HG02884 (cell line): ENCODE results near the gene CACNA1C.

Experiments used
- ATAC-seq: cut with Tn5 transposase; IDR thresholded peaks from one replicate; pipeline ENCODE4 v1.9.1; 2021; ENCODE audit warnings: mild to moderate bottlenecking, moderate library complexity; ENCODE audit not compliant: unreplicated experiment

The CACNA1C gene

DNA sequence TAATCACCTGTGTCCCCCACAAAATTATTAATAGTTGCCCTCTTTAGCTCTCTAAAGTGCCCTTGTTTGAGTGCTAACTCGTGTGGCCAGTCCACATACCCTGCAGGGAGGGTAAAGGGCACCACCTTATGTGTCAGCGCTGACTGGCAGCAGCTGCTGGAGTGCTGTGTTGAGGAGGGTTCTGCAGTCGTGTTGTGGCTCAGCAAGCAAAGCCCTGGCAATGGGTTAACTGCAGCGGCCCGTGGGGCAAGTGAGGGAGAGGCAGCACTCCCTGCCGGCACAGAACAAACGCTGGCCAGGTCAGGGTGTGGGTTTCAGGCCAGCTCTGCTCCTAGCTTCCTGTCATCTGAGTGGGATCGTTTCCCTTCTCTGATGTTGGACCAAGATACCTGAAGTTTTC lies 369.8 kb downstream of the CACNA1C start:
- no peak for ATAC-seq

DNA sequence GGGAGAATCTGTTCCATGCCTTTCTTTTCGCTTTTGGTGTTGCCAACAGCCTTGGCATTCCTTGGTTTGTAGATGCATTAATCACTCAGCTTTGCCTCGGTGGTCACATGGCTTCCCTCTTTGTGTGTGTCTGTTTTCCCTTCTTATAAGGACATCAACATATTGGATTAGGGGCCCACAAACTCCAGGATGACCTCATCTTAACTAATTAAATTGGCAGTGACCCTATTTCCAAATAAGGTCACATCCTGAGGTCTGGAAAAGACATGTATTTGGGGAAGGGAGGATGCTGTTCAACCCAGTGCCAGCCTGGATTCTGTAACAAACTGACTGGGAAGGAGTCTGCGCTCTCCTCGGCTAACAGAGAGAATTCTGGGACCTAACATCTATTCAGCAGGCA lies 376.2 kb downstream of the CACNA1C start:
- no peak for ATAC-seq

DNA sequence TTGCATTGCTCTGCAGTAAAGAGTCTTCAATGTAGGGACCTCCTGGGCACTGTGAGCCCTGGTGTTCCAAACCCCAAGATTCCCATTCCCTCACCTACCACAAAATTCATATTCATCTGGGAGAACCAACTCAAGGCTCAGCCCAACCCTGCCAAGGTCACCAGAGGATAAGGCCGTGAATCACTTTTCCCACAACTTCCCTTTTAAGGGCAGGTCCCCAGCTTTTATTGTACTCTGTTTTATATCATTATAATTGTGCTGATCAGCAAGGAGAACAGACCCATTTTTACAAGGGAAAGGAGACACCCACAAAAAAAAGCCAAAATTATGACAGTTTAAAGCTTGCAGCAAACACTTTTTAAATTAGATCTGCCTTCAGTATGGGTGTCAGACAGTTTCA lies 379.0 kb downstream of the CACNA1C start:
- no peak for ATAC-seq

DNA sequence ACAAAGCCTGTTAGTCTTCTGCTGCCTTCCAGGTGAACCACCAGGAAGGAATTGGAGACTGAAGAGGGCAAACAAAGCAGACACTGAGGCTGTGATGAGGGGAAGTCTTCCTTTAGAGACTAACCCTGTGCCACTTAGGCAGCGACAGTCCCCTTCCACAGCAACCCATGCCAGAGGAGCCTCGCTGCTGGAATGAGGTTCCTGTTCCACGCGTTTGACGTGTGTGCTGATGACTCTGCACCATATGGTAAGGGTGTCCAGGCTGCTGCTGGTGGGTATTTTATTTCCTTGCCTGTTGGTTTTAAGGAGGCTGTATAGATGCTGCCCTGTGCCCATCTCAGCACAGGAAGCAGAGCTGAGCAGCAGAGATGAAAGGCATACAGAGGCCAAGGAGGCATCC lies 380.1 kb downstream of the CACNA1C start:
- no peak for ATAC-seq

DNA sequence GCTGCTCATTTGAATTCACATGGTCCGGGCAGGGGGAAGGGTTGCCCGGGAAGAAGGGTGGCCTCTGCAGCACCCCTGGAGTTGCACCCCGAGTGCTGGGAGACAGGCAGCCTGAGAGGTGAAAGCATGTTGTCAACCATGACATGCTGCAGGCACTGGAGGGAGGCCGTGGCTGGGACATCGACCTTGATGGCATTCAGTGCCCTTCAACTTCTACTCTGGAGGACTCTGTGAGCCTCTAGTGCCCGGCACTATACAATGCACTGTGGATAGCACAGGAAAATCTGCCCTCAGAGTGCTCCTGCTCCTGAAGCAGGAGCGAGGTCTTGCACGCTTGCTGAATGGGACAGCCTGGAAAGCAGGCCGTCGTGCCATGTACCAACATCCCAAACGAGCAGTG lies 382.7 kb downstream of the CACNA1C start:
- ATAC-seq, result no peak

DNA sequence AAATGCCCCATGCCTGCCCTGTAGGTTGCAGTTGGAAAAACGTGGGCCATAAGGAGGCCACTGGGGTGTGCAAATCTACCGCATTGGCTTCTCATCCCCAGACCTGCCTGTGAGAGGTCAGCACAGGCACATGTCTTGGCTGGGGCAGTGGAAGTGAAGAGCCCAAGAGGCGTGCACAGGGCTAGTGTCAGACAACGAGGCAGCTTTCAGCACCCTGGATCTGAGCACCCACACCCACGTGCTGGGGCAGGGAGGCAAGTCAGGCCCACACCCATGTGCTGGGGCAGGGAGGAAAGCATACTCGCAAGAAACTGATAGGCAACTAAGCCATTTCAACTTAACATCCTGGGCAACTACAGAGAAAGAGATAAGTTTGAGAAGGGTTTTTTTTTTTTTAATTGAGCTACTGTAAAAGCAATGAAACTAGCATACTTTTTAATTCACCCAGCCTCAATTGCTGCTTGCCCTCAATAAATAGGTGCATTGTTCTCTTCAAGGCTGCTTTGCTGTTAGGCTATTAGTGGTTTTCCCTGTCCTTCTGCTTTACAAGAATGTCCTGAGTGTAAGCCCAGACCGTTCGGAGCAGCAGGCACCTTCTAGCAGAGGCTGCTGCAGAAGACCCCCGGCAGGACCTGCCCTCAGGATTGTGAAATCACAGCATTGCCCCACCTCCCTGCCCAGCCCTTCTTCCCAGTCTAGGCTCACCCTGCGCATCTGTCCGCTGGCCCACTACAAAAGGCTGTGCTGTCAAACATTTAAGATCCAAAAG lies 386.7 kb downstream of the CACNA1C start:
- no peak for ATAC-seq

DNA sequence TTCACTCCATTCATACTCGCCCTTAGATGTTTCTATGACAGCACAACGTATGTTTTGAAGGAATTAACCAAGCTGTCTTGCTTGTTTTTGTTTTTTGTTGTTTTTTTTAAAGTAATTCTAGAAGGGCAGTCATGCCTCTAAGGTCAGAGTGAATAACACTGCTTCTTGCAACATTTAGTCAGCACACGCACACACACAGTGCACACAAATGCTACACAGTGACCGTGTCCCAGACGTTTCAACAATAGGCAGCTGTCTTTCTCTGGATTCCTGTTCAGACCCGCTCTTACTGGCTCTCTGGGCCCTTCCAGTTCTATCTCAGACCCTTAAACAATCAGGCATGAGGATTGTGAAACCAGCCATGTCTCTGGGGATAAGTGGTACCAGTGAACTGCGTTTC lies 391.0 kb downstream of the CACNA1C start:
- no peak for ATAC-seq

DNA sequence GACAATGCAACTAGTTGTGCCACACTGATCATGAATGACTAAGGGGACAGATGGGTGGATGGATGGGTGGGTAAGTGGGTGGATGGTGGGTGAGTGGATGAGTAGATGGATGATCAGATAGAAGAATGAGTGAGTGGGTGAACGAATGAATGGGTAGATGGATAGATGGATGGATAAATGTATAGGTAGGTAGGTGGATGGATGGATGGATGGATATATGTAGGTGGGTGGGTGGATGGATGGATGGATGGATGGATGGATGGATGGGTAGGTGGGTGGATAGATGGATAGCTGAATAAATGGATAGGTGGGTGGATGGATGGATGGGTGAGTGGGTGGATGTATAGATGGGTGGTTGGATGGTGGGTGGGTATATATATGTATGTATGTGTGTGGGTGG lies 393.2 kb downstream of the CACNA1C start:
- ATAC-seq, result no peak

DNA sequence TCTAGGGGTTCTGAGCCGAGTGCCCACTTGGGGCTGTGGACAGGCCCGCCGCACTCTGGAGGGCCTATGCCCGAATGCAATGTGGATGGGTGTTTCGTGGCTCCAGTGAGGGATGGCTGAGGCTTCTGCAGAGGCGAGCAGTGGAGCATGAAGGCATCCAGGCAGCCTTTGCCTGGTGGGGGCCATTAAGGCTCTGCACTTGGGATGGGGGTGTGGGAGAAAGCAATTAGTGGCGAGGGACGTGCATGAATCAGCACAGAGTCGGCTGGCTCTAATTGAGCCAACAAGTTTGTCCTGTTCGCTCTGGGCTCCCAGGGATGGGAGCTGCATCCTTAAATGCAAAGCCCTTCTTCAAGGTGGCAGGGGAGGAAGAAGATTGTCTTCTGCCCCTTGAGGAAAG lies 395.1 kb downstream of the CACNA1C start:
- ATAC-seq, result no peak

DNA sequence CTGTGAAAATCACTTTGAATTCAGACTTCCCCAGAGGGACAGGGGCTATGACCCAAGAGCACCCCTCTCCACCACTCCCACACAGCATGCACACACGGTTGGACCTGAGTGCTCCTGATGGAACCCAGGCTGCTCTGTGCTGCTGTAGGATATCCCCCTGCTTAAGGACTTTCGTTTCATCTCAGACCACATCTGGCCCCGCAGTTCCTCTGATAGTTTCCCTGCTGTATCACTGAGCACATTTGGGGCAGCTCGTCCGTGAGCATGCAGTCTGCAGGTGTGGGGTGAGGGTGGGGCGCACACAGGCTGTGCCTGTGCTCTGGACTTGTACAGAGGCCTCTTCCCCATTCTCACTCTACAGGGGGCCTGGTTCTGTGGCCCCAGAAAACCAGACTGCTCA lies 396.8 kb downstream of the CACNA1C start:
- ATAC-seq, result no peak

DNA sequence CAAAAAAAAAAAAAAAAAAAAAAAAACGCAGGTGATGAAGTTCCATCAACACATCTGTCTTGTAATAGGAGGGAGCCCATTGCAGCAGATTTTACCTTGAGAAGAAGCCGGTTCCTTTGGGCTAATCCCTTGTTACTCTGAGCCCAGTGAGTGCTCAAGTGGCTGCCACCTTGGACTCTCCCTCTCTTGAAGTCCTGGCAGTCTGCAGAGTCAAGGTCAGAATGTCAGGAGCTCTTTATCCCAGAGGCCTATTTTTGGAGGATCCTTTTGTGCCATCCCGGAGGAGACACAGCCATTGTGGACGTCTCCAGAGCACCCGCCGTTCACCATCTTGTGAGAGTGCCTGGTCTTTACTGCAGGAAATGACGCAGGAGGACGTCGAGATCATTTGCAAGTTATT lies 397.8 kb downstream of the CACNA1C start:
- no peak for ATAC-seq

DNA sequence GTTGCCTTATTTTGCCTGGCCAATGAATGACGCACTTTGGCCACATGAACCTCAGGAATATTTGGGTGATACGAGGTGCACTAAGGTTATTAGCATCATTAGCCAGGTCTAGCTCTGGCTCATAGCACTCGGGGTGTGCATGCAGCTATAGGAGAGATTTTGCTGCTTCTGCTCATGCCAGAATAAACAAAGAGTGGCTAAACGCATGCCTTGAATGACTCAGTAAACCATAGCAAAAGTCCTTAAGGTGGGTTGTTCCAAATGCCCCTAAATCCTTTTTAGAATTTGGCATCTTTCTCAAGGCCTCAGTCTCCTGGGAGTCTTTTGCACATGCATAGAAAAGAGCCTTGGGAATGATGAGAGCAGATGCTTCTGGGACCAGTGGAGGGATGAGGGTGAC lies 398.2 kb downstream of the CACNA1C start:
- no peak for ATAC-seq

DNA sequence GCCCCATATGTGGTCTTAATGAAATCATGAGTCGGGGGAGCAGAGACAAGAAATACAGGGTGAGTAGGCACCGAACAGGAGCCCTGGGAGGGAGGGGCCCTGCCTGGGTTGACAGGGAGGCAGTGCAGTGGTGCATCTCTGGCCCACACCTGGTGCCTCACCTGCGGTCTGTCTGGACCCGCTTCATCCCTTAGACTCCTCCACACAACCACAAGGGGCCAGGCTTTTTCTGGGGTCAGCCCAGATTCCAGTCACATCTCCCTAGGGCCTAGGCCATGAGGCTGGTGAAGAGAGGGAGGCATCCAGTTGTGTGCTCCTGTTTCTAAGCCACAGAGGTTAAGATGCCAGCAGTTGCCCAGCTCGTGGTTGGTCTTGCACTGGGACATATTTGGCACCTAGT lies 398.7 kb downstream of the CACNA1C start:
- no peak for ATAC-seq

DNA sequence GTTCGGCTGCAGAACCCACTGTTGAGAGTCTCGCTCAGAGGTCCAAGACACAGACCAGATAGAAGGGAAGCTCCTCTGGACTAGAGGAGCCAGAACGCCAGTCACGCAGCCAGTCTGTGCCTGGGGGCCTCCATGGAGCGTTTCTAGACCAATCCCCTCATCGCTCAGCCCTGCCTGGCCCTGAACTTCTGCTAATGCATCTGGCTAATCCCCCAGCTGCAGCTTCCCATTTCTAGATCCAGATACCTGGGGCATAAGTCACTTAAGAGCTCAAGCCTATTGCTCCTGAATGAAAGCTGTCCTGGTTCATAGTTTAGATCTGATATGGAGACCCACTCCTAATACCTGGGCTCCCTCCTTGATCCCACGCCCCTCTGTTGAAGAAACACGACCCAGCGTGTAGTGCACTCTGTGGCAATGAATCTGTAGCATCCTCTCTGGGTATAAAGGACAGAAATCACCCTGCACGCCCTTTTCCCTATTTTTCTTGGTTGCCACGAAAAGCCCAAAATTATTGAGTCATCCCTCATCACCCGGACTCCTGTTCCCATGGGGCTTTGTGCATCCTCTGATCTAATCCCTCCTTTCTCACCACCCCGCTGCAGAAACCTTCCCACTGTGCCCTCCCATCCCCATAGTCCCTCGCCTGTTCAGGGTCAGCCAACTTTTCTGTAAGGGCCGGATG lies 400.4 kb downstream of the CACNA1C start:
- no peak for ATAC-seq

DNA sequence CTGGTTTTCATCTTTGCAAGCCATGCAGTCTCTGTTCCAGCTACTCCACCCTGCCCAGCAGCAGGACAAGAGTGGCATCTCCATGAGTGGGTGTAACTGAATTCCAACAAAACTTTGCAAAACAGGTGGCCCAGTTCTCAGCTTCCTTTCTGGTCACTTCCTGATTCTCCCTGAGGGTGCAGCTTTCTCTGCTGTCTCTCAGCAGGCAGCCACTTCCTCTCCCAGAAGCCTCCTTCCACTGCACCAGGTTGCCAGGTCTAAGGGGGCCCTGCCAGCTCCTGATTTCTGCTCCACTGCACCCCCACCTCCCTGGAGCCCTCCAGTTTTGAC lies 400.9 kb downstream of the CACNA1C start:
- ATAC-seq, result no peak

DNA sequence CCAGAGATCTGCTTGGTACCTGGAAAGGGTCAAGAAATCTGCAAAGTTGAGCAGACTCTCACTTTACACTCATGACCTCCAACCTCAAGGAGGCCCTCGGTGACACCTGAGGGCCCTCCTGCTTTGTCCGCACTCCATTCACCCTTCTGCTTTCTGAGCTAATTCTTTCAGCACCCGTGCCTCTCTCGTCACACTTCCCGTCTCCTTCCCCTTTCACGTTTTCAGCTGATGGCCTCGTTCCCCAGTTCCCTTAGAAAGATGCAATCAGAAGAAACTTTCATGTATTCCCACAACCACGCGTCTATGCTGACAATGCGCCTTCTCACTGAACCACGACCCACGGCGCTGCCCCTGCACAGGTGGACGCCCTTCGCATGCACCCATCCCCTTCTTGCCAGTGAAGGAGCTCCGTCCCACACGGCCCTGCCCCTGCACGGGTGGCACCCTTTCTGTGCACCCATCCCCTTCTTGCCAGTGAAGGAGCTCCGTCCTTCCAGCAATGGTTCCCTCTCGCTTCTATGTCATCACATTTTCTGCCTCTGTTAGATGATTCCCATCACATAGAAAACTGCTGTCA lies 401.9 kb downstream of the CACNA1C start:
- no peak for ATAC-seq

DNA sequence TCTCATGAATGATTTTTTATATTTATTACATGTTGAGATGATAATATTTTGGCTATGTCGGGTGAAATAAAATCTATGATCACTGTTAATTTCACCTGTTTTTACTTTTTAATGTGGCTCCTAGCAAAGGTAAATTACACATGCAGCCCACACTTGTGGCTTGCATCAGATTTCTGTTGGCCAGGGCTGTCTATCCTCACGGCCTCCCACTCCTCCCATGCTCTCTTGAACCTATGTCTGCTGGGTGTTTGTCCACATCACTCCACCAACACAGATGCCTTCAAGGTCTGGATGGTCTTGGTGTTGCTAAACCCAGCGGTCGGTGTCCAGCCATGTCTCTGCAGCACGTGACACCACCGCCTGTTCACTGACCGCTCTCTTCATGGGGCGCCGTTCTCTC lies 402.6 kb downstream of the CACNA1C start:
- ATAC-seq, result no peak

DNA sequence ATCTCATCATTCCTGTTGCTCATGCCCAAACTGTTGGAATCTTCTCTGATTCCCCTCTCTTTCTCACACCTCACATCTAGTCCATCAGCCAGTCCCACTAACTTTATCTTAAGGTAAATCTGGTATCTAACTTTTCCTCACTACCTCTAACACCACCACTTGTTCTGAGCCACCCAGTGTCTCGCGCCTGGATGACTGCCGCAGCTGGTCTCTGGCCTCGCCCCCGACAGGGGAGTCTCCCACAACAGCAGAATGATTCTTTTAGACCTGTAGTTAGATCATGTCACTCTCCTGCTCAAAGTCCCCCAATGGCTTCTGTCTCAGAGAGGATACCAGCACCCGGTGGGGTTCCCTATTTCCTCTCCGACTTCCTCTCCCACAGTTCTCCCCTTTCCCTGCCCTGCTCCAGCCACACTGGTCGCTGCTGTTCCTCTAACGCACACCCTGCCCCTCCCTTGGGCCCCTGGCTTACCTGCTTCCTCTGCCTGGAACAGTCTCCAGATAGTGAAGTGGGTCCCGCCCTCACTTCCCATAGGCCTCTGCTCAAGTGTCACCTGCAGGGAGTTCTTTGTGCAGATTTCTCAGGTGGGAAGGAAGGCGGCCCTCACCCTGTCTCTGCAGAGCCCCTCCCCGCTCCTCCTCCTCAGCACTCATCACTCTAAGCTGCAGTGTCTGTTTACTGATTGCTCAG lies 403.5 kb downstream of the CACNA1C start:
- ATAC-seq, result no peak

DNA sequence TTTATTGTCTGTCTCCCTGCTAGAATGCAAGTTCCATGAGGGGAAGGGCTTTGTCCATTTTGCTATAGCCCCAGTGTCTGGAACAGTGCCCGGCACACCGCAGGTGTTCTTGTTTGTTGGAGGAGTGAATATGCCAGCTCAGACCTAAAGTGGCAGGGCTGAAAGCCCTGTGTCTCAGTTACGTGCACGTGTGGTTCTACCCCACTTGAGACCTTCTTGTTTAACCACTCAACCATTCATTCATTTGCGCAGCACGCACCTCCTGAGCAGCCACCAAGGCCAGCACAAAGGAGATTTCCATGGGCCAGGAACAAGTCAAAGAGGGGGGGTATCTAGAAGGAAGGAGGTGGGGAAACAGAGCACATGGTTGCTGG lies 404.0 kb downstream of the CACNA1C start:
- no peak for ATAC-seq

DNA sequence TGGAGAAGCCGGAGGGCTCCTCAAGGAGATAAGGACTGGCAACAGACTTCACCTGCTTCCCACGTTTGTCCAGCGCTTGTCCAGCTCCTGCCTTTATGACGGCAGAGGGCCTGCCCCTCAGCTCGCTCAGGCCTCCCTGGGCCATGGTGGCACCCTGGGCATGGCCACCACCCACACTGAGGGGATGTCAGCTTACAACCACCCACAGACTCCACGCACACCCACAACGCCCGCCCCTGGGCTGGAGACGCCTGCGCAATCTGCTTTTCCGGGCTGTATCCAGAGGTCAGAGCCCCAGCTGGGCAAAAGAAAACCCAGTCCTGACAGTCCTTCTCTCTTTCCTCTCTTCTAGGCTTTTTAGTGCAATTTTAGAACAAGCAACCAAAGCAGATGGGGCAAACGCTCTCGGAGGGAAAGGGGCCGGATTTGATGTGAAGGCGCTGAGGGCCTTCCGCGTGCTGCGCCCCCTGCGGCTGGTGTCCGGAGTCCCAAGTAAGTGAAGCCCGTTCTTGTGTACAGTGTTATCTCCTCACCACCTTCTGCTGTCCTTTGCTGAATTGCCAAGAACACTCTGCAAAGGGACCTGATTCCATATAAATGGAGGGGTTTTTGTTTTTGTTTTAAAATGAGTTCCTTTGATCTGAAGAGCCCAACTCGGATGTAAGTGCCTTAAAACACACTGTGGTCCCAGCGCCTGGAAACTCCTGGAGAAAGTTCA lies 404.6 kb downstream of the CACNA1C start:
- ATAC-seq, result no peak

DNA sequence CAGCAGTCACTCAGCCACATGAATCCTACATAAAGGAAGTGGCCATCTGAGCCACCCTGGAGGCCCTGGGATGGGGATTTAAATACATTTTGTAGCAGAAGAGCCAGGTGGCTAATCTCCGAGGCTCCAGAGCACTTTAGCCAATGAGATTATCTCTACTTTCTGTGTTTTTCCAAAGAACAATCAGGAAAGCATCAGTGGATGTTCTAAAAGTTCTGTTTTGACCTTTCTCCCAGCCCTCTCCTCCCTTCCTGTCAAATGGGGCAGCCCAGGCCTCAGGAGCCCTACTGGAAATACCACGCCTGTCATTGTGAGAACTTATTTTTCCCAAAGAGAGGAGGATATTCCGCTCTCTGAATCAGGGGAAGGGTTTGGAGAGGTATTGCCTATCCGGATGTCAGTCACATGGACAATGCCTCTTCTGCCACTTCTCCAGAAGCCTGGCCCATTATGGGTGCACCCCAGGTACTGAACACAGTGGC lies 405.2 kb downstream of the CACNA1C start:
- no peak for ATAC-seq
